Measurements from ENCODE around the gene EXOC3L1.

Gene EXOC3L1

DNA sequence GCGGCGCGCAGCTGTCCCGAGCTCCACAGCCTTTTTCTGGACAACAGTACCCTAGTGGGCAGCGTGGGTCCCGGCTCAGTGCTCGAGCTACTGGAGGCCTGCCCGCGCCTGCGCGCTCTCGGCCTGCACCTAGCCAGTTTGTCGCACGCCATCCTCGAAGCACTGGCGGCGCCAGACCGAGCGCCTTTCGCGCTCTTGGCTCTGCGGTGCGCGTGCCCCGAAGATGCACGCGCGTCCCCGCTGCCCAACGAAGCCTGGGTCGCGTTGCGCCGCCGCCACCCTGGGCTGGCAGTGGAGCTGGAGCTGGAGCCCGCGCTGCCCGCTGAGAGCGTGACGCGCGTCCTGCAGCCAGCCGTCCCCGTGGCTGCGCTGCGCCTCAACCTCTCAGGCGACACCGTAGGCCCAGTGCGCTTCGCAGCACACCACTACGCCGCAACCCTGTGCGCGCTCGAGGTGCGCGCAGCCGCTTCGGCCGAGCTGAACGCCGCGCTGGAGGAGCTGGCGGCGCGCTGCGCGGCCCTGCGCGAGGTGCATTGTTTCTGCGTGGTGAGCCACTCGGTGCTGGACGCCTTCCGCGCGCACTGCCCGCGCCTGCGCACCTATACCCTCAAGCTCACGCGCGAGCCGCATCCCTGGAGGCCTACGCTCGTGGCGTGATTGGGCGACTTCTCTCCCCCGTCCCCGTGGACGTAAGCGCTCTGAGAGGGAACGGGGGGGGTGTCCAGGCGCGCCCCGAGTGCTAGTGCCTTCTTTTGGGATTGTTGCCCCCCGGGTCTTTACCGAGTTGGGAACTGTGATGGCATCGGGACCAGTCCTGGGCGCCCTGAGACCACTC lies 26.6 kb downstream of the EXOC3L1 start:
- DNase-seq: peak; percentile 64

DNA sequence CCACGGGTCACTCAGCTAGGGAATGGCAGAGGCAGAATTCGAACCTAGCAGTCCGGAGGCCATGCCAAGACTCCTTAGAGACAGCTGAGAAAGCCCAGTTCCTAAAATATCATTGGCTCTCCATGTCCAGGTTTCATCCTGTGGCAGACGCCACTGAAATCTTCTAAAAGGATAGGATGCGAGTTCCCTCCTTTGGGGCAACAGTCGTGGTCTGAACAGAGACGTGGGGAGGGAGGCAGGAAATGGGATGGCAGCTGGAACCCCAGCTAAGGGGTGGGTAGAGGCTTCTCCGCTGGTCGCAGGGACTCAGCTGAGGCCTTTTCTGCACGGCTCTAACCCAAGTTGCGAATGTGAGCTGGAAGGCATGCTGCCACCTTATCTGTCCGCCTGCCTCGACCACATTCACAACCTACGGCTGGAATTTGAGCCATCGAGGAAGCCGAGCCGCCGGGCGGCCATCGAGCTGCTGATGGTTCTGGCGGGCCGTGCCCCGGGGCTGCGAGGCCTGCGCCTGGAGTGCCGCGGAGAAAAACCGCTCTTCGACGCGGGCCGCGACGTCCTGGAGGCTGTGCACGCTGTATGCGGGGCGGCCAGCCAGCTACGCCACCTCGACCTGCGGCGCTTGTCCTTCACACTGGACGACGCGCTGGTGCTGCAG lies 27.3 kb downstream of the EXOC3L1 start:
- no peak for DNase-seq

DNA sequence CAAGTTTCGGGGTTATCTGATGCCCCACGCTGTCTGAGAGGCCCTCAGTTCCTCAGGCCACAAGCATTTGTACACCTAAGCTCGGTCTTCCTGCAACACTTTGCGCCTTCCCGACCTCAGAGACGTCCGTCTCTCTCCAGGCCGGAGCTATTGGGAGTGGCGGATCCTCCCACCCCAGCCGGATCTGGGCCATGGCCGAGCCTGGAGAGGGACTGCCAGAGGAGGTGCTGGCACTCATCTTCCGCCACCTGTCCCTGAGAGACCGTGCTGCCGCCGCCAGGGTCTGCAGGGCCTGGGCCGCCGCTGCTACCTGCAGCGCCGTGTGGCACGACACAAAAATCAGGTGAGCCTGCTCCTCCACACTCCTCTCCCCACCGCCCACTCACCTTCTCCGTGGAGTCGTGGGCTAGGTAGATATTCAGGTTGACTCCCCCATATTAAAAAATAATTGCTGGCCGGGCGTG lies 28.3 kb downstream of the EXOC3L1 start:
- DNase-seq: no peak

DNA sequence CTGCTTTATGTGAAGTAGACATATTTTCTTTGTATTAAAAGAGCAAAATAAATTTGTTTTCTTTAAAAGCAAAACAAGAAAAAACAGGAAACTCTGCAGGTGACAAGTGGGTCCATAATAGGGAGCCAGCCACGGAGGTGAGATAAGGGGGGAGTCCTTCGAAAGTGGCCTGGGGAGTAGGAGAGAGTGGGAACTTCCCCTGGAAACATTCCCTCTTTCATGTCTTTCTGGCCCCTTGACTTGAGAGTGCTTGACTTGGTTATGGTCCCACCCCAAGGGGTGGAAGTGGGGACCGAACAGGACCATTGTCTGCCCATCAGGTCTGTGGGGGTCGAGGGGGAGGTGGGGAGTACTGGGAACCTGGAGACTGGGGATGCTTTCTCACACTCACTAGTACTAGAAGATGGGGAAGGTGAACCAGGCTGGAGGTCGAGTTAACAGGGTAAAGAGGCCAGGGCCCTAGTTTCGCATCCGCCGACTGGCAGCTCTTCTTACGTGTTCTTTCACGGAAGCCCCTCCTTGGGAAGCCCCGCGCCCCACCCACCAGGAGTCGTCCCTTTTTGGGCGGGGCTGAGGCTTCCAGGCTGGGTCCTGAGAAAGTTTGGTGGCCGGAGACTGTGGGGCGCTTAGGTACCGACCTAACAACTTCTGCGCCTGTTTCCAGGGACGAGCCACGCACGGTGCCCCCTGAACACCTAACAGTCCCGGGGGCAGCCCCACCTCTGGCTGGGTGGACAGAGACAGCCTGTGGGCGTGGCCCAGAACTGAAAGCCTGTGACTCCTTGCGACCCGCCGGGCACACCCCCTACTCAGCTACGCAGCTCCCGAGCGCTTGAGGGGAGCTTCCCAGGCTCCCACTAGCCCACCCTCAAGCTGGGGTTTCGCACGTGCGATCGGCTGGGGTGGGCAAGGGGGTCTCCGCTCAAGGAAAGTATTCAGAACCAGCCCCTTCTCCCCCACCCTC lies 31.0 kb downstream of the EXOC3L1 start:
- peak; percentile 90 for DNase-seq

DNA sequence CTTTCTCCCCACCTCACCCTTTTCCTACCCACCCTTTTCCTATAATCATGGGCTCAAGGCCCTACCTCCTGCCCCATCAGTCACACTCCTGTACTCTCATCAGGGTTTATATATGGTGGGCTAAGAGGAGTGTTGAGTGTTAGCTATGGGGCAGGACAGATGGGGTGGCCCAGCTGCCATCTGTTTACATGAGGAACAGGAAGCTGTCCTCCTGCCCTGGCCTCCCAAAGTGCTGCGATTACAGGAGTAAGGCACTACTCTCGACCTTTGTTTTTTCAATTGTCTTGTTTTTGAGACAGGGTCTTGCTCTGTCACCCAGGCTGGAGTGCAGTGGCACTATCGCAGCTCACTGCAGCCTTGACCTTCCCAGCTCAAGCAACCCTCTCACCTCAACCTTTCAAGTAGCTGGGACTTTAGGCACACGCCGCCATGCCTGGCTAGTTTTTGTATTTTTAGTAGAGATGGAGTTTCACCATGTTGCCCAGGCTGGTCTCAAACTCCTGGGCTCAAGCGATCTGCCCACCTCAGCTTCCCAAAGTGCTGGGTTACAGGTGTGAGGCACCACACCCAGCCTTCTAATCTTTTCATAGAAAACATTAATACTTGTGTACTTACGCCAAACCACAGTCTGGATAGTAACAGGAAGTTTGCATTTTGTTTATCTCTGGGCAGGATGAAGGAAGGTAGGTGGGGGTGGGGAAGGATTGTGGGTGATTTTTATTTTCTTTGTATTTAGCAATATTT lies 31.9 kb downstream of the EXOC3L1 start:
- DNase-seq: peak; percentile 76

DNA sequence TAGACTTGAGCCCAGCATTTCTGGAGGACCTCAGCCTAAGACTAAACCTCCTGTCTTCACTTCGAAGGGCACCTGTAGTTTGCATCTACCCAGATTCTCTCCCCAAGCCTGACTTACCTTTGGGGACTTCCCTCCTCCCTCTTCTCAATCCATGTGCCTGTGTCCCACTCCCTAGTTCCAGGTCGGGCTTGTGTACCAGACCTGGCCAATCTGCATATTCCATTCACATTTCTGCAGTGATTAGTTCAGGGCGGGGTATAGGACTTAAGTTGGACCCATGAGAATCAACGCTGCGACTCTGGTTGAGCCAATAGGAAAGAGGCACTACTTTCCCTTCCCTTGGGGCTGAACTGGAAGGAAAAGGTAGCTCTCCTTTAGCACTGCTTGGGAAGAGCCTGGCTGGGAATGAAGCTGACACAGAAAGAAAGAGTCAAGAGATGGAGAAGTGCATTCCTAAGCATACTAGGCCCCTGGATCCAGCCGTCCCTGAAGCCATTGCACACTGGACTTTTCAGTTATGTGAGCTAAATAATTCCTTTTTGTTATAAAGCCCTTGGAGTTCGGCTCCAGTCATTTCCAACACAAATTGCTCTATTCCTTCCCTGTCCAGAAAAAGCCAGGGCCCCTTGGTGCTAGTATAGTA lies 32.7 kb downstream of the EXOC3L1 start:
- no peak for DNase-seq

DNA sequence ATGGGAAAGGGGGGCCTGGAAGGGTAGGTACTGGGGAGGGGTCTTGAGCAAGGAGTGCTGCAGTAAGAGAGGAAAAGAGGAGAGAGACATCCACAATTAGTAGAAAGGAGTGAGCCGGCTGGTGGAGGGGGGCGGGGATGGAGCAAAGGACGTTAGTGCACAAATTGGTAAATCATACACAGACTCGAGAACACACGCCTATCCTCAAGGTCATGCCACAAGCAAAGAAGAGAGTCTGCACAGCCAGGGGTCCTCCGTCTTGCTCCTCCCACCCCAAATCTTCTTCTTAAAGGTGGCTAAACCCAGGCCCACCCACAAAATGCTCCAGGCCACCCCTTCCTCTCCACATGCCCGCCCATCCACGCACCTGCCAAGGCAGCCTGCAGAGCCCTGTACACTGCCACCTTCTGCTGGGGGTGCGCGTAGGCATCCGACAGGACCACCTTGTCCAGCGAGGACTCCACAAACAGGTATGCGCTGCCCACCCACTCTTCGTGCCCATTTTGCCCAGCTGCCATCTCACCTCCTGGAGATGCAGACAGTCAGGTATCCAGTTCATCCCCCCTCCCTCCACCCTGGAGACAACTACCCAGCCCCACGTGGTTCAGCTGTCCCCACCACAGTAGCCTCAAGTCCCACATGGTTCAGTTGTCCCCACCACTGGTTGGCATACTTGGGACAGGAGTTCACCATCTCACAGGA lies 33.6 kb downstream of the EXOC3L1 start:
- DNase-seq: no peak

DNA sequence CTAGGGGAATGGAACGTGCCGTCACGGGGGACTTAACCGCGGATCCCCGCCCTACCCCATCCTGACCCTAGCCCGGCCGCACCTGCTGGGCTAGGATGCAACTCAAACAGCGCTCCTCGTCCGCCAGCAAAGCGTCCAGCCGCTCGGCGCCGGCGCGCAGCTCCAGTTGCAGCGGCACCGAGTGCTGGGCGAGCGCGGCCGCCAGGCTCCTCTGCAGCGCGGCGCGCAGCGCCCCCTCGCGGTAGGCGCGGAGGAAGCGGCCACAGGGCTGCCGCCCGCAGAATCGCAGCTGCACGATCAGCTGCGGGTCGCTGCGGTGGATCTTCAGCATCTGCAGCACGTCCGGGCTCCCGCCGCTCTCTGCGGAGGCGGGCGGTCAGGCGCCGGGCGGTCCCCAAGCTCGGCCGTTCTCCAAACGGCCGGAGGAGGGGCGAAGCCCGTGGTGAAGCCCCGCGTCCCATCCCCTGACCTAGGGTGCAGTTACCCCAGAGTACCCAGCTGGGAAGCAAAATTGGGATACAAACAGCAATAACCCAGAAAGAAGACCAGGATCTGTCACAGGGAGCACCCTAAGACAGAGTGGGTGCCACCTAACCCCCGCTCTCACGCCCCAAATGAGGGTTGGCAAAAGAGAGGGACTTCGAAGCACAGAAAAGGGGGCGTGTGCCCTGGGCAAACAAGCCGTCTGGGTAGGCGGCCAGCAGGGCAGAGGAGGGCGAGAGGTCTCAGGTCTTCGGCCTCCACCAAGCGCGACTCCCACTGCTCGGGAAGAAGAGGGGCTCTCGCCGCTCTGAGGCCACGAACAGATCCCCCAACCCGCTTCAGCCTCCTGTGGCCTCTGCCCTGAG lies 34.4 kb downstream of the EXOC3L1 start:
- peak; percentile 80 for DNase-seq

DNA sequence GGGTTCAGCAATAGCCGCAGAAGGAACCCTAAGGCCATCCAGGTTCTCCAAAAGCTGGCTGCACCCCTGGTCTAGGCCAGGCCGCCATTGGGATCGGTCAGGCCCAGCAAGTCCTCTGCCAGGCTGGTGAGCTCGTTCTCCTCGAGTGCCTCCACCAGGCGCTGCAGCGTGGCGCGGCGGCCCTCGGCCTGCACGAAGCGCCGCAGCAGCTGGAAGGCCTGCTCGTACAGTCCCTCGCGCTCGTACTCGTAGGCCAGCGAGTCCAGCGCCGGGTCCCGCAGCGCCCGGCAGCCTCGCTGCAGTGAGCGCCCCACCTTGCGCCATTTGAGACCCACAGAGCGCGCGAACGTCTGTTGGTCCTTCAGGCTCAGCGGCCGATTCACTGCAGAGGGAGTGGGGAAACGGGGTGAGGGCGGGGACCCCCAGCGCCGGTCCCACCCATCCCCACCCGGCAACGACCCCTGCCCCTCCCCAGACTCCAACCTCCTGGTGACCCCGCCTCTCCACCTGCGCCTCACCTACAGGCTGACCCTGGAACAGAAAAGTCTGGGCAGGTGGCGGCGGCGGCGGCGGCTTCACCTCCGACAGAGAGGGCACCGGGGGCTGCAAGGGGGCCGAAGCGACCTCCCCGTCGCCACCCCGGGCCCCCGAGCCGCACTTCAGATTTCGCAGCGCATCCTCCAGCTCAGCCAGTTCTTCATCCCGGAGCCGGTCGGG lies 35.2 kb downstream of the EXOC3L1 start:
- DNase-seq: no peak

DNA sequence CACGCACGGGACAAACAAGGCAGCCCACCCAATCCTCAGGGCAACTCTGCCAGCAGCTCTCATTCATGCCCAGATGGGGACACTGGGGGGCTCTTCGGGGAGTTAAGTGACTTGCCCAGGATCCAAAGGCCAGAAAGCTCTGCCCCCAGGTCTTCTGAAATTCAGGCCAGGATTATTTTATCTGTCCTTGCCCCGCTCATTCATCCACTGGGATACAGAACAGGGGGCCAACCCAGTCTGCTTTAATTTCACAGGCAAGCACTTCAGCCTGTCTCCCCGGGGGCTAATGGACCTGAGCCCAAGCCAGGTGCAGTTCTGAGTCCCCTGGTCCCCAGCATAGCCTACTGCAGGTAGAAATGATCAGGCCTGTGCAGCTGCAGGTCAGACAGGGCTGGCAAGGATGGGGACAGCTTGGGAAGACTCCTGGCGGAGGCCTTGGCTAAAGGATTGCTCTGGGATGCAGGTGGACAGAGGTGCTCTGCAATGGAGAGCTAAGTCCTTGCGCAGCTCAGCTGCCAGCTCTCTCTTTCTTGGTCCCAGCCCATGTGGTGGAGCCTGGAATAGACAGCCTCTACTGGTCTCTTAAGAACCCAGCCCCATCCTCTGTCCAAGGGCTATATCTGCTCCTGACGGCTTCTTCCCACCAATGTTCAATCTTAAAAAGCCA lies 38.4 kb downstream of the EXOC3L1 start:
- no peak for DNase-seq

DNA sequence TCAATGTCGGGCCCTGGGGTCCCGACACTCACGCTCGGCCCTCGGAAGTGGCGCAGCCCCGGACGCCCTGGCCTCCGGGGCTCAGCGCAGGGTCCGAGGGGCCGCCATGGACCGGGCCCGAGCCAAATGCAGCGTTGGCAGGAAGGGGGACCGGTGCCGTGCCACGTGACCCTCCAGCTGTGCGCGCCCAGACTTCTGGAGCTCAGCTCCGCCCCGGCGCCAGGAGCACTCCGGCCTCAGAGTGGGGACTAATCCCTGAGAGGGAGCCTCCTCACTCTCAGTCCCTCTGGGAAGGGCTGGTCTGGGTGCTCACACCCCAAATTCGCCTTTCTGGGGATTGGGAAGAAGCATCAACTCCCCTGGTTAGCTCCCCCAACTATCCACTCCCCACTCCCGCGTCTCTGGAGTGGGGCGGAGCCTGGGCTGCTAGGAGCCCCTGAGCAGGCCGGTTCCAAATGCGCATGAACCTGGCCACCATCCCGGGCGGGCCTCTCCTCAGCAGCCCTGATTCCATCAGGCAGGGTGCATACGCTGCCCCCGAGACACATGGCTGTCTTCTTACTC lies 39.0 kb downstream of the EXOC3L1 start, which contains the start of gene B3GNT9:
Gene B3GNT9, minus strand, starts transcription at position 166 of the 564 bp plus-strand sequence. CDS start 513 bp downstream, outside the sequence.
- DNase-seq: peak; percentile 38

DNA sequence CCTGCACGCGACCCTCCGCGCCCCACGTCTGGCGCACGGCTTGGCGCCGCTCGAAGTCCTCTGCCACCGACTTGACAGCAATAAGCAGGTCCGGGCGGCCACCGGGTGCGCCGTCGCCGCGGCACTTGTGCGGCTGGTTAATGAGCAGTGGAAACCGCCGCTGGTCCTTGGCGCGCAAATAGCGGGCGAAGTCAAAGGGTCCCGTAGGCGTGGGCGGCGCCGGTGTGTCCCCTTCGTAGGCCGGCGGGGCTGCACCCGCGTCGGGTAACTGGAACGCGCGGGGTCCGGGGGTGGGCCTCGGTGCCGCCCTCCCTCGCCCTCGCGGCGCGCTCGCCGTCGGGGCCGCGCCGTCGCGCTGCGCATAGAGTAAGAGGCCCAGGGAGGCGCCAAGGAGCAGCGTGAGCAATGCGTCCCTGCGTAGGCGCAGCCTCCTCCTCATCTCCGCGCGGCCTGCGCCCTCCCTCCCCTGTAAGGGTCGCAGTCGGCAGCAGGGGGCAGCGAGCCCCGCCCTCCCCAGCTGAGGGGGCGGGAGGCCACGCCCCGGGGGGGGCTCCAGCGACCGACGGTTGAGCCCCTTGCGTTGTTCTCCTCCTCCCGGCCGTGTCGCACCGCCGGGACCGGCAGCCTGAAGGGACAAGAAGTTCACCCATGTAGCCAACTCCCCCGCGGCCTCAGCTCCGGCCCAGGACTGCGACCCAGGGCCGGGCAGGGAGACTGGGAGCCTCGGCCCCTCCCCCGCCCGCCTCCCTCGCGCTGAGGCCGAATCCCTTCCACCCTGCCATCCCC lies 39.7 kb downstream of the EXOC3L1 start:
- peak; percentile 50 for DNase-seq

DNA sequence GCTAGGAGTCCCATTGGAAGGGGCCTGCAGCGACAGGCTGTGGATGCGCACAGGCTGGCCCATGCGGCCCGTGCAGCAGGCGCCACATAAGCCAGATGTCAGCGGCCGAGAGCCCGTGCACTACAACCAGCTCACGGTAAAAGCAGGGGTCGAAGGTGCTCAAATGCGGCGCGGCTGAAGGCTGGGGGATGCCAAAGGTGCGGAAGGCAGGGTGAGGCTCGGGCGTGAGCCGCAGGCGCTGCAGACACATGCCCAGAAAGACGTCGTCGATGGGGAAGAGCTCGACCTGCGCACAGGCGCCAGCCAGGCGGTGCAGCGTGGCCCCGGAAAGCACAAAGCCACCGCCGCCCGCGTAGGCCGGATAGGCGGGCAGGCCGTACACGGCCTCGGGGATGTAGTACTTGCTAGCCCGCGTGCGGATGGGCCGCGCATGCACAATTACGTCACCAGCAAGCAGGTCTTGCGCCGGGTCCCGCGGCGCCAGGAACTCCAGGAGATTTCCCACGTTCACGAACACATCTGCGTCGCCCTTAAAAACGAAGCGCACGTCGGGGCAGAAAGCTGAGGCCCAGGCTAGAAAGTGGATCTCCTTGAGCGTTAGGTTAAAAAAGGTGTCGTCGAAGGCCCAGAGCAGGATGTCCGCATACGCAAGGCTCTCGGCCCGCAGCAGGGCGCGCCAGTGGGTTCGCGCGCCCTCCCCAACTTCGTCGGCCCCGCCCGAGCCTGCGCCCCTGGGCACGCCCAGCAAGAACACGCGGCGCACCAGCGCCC lies 40.5 kb downstream of the EXOC3L1 start:
- DNase-seq: no peak

DNA sequence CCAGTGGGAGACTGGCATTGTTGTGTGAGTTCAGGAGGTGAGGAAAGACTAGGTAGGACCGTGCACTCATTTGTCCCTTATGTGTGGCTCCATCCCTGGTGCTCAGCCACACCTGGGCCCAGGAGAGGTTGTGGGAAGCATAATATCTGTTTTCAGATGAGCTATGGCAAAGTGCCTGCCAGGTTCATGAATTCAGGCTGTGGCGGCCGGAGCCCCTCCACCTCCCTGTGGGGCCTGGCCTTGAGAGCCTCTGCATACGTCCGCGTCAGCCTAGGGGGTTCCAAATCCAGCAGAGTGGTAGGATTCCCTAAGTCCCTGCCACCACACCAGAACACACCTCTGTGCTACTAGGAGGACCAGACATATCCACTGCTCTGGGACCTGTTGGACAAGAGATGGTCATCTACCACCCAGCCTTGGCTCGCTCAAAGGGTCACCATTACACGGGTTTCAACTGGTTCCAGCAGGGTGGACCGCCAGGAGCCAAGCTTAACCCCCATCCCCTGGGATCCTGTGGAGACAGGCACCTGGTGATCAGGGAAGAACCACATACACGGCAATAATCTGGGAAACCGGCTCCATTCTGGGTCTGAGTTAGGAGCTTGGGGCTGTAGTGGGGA lies 41.2 kb downstream of the EXOC3L1 start:
- DNase-seq: no peak

DNA sequence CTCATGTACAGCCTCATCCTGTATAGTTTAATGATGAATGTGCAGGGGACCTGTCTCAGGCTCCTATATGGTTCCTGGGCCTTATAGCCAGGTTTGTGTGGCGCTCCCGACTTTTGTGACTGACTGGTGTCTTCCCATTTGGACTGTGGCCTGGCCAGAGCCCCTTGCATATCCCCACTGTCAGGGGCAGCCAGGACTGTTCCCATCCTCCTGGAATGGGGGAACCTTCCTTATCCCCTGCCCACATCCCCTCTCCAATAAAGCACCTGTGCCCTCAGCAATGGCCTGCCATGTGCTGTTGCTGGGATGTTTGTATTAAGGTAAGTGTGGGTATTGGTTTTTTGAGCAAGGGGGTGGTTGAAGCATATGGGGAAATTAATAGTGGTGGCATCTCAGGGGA lies 41.7 kb downstream of the EXOC3L1 start:
- no peak for DNase-seq

DNA sequence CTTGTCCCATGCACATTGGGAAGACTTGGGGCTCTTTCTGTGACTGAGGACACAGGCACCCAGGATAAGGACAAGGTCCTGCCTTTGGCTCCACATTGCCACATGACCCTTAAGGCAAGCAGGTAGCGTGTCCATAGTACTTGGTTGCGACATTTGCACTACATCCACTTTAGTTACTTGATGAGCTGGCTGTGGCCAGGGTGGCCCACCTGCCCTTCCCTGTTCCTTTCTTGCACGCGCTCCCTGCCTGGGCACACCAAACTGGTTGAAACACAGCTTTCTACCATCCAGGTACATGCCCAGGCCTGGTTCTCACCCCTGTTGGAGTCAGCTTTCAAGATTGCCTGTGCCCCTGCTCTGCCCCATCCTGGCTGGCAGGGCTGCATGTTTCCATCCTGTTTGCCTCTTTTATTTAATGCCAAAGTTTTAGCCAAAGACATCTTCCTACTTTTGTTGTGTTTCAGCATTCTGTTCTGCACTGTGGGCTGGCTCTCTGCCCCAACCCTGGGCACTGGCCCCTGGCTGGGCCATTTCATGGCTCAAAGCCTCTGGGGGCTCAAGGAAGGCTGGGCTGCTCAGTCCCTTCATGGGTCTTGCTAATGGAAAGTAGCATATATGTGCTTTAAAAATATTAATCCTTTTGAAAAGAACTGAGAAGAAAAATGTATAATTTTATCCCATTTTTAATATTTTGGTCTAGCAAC lies 42.3 kb downstream of the EXOC3L1 start:
- no peak for DNase-seq

Data from CD4-positive, alpha-beta T cell treated with Interleukin-17A for 1 hour (primary cell).